HepG2 (cell line): Measurements from ENCODE around the gene POU2AF3. TPM values are rescaled to one million over a fixed set of nuclear protein-coding genes. Genes with fewer than 3 reads are reported as not detected.

ENCODE experiments used
- ATAC-seq: fragments of 200-7000 bp; cut with Tn5 transposase; 3 replicates; pipeline ENCODE4 v1.9.1; 2020; ENCODE audit warnings: mild to moderate bottlenecking, moderate library complexity
- BruUV-seq: library from RNA; stranded (reverse); fragments of 400-500 nt; replicated peaks from 2 replicates; lab custom pipeline; 2021; lab: Mats Ljungman, UMichigan
- CTCF ChIA-PET: fragments of 300-600 bp; formaldehyde crosslinking; extraction: SDS; loops from one replicate; lab custom pipeline; 2021; ENCODE audit warnings: low total read pairs, inconsistent platforms, low intra/inter-chr PET ratio; lab: Yijun Ruan, JAX
- POLR2A ChIA-PET: fragments of 350-600 bp; sonication (Branson Sonifier 250); formaldehyde crosslinking; loops from one replicate; lab custom pipeline; 2020; ENCODE audit warnings: antibody characterized with exemption, inconsistent platforms; lab: Yijun Ruan, JAX
- DNase-seq: peaks from one replicate; pipeline ENCODE4 v3.0.0-alpha.2; 2015; ENCODE audit warnings: low spot score
- FAIRE-seq: peaks from 3 replicates; lab custom pipeline; 2011; peaks lifted over from hg19 to GRCh38; lab: Jason Lieb, UNC
- H2AFZ ChIP-seq: one replicate; pipeline ENCODE4 v1.6.1; 2011; ENCODE audit warnings: low read length, inconsistent platforms
- H3K27ac ChIP-seq: fragments of 300-600 bp; 3 replicates; pipeline ENCODE4 v1.8.0; 2011; ENCODE audit warnings: mixed run types, mild to moderate bottlenecking, mixed read lengths, low read length, inconsistent platforms; ENCODE audit not compliant: insufficient read depth; ENCODE audit errors: extremely low read length
- H3K27me3 ChIP-seq, 2 experiments: fragments of 200-600 bp in 1 of 2; 2 replicates in 1 of 2; 3 replicates in 1 of 2; pipeline versions ENCODE4 v1.6.0 to v1.8.0; 2011; ENCODE audit warnings: low read length in 2 of 2, mild to moderate bottlenecking in 2 of 2, moderate library complexity in 2 of 2, inconsistent platforms in 1 of 2; ENCODE audit not compliant: insufficient read depth in 2 of 2, control insufficient read depth in 1 of 2
- H3K36me3 ChIP-seq, 2 experiments: fragments of 200-600 bp in 1 of 2; replicated peaks in 1 of 2; 2 replicates in 1 of 2; 3 replicates in 1 of 2; pipeline versions ENCODE4 v1.5.1 to v1.8.0; 2011; ENCODE audit warnings: low read length in 2 of 2, inconsistent platforms in 1 of 2; ENCODE audit not compliant: insufficient read depth in 2 of 2, control insufficient read depth in 1 of 2
- H3K4me1 ChIP-seq: 2 replicates; pipeline ENCODE4 v1.5.1; 2012; ENCODE audit warnings: low read length, inconsistent platforms; ENCODE audit not compliant: insufficient read depth
- H3K4me2 ChIP-seq: 2 replicates; pipeline ENCODE4 v1.6.0; 2011; ENCODE audit warnings: low read depth, low read length, inconsistent platforms
- H3K4me3 ChIP-seq, 3 experiments: fragments of 200-600 bp in 1 of 3; sonication (generic), shearing (Covaris generic) in 1 of 3; replicated peaks in 1 of 3; 2 replicates each; pipeline ENCODE4 v1.5.1; 2011 to 2016; ENCODE audit warnings: low read length in 3 of 3, inconsistent platforms in 2 of 3, low read depth in 2 of 3, mild to moderate bottlenecking in 2 of 3, control low read depth in 1 of 3, mixed read lengths in 1 of 3; ENCODE audit not compliant: insufficient read depth in 1 of 3
- H3K79me2 ChIP-seq: one replicate; pipeline ENCODE4 v1.6.1; 2011; ENCODE audit warnings: low read length, inconsistent platforms; ENCODE audit not compliant: insufficient read depth
- H3K9ac ChIP-seq: 2 replicates; pipeline ENCODE4 v1.6.0; 2011; ENCODE audit warnings: mild to moderate bottlenecking, low read depth, low read length, inconsistent platforms; ENCODE audit not compliant: insufficient read depth
- H3K9me3 ChIP-seq: 2 replicates; pipeline ENCODE4 v1.5.1; 2012; ENCODE audit warnings: mild to moderate bottlenecking, low read length
- H4K20me1 ChIP-seq: 2 replicates; pipeline ENCODE4 v1.6.0; 2011; ENCODE audit warnings: inconsistent platforms, mild to moderate bottlenecking, low read length, moderate library complexity; ENCODE audit not compliant: insufficient read depth
- ADNP ChIP-seq: sonication (generic); formaldehyde crosslinking; IDR thresholded peaks from 2 replicates; pipeline ENCODE4 v1.4.0; 2020; ENCODE audit warnings: missing genetic modification reagents
- HDAC1 ChIP-seq: sonication (generic); formaldehyde crosslinking; IDR thresholded peaks from 2 replicates; pipeline ENCODE4 v1.5.1; 2020; ENCODE audit warnings: mild to moderate bottlenecking, missing genetic modification reagents
- KDM6A ChIP-seq: IDR thresholded peaks from 2 replicates; pipeline ENCODE4 v1.6.1; 2016; ENCODE audit warnings: low read depth
- KMT2A ChIP-seq: sonication (generic); formaldehyde crosslinking; IDR thresholded peaks from 2 replicates; pipeline ENCODE4 v1.4.0; 2020; ENCODE audit warnings: missing genetic modification reagents
- MED13 ChIP-seq: sonication (generic); formaldehyde crosslinking; IDR thresholded peaks from 2 replicates; pipeline ENCODE4 v1.5.0; 2020; ENCODE audit warnings: missing genetic modification reagents
- MED8 ChIP-seq: sonication (generic); formaldehyde crosslinking; IDR thresholded peaks from 2 replicates; pipeline ENCODE4 v1.8.1; 2023; ENCODE audit warnings: mild to moderate bottlenecking, missing genetic modification reagents; ENCODE audit not compliant: insufficient replicate concordance
- PLSCR1 ChIP-seq: sonication (generic); formaldehyde crosslinking; IDR thresholded peaks from 2 replicates; pipeline ENCODE4 v1.5.0; 2020; ENCODE audit warnings: missing genetic modification reagents, mild to moderate bottlenecking, borderline replicate concordance
- RARA ChIP-seq: IDR thresholded peaks from 2 replicates; pipeline ENCODE4 v1.6.1; 2016; ENCODE audit warnings: missing genetic modification reagents, missing compliant biosample characterization
- ZNF207 ChIP-seq: fragments of 450-650 bp; IDR thresholded peaks from 2 replicates; pipeline ENCODE4 v1.6.1; 2016; ENCODE audit warnings: antibody characterized with exemption, borderline replicate concordance
- ZNF234 ChIP-seq: sonication (generic); formaldehyde crosslinking; conservative IDR thresholded peaks from 2 replicates; pipeline ENCODE4 v1.5.1; 2020; ENCODE audit warnings: mild to moderate bottlenecking, missing genetic modification reagents
- ZNF251 ChIP-seq: sonication (generic); formaldehyde crosslinking; IDR thresholded peaks from 2 replicates; pipeline ENCODE4 v1.9.0; 2021; ENCODE audit warnings: mild to moderate bottlenecking, missing genetic modification reagents
- ZNF3 ChIP-seq: IDR thresholded peaks from 2 replicates; pipeline ENCODE4 v1.7.0; 2017; ENCODE audit warnings: inconsistent platforms
- ZNF329 ChIP-seq: sonication (generic); formaldehyde crosslinking; IDR thresholded peaks from 2 replicates; pipeline ENCODE4 v1.9.0; 2021; ENCODE audit warnings: low read depth, mild to moderate bottlenecking, missing genetic modification reagents
- ZNF34 ChIP-seq: sonication (generic); formaldehyde crosslinking; IDR thresholded peaks from 2 replicates; pipeline ENCODE4 v1.4.0; 2020; ENCODE audit warnings: mild to moderate bottlenecking, missing genetic modification reagents, borderline replicate concordance
- ZNF343 ChIP-seq: sonication (generic); formaldehyde crosslinking; IDR thresholded peaks from 2 replicates; pipeline ENCODE4 v1.4.0; 2020; ENCODE audit warnings: mild to moderate bottlenecking, missing genetic modification reagents
- ZNF468 ChIP-seq: sonication (generic); formaldehyde crosslinking; IDR thresholded peaks from 2 replicates; pipeline ENCODE4 v1.8.0; 2022; ENCODE audit warnings: mild to moderate bottlenecking, moderate library complexity, missing genetic modification reagents
- ZNF547 ChIP-seq: sonication (generic); formaldehyde crosslinking; IDR thresholded peaks from 2 replicates; pipeline ENCODE4 v1.5.1; 2020; ENCODE audit warnings: mild to moderate bottlenecking, missing genetic modification reagents
- ZSCAN25 ChIP-seq: sonication (generic); formaldehyde crosslinking; IDR thresholded peaks from 2 replicates; pipeline ENCODE4 v1.8.0; 2022; ENCODE audit warnings: mild to moderate bottlenecking, missing genetic modification reagents
- WGBS: methylation state at CpG from one replicate; pipeline ENCODE4 v1.1.6; 2017; ENCODE audit warnings: low lambda C conversion rate; 5-methylcytosine and 5-hydroxymethylcytosine counted together
- in situ Hi-C: cut with HindIII; loops from 2 replicates; pipeline ENCODE4 v1.10.0; 2017; ENCODE audit warnings: low pct_unique_long_range_greater_than_20kb; ENCODE audit not compliant: extremely low pct_ligation_motif_present
- intact Hi-C: fragments of 100-400 bp; cut with micrococcal nuclease; formaldehyde crosslinking; loops from one replicate; pipeline ENCODE4 v1.10.0; 2022; ENCODE audit not compliant: unreplicated experiment
- polyA plus RNA-seq, 8 experiments: library from polyadenylated mRNA; depleted of rRNA in 3 of 8; stranded (reverse) in 7 of 8; unstranded in 1 of 8; fragments of >200 nt; fragmentation: Illumina TruSeq in 4 of 8; extraction: Trizol in 4 of 8; gene quantifications; 2 replicates each; pipeline versions ENCODE4 v1.2.1 to v1.2.3, GENCODE V29; 2011 to 2016; ENCODE audit warnings: low read depth in 4 of 8, missing spikeins in 1 of 8, mixed read lengths in 1 of 8; ENCODE audit not compliant: insufficient read depth in 1 of 8
- total RNA-seq, 5 experiments: library from RNA; depleted of rRNA; stranded (reverse); fragments of >200 nt; fragmentation: Illumina TruSeq; extraction: Trizol; gene quantifications; 2 replicates each; pipeline ENCODE4 v1.2.3, GENCODE V29; 2016; ENCODE audit warnings: low read depth in 1 of 5
- TF ChIP-seq, protein P1 (sequence below): sonication (generic); formaldehyde crosslinking; IDR thresholded peaks from 2 replicates; pipeline ENCODE4 v1.8.0; 2022; ENCODE audit warnings: mild to moderate bottlenecking, missing genetic modification reagents; ENCODE audit not compliant: insufficient replicate concordance

Gene POU2AF3
- total and polyA plus RNA-seq, 2 of the 13 experiments (the other 11 are each of a cell fraction or from before 2014, with no cell fraction given) = 7.8 to 71.2 TPM

GRCh38 chr11:111349191-111349695, 50.9 kb downstream of the POU2AF3 start:
- no TSS peak for BruUV-seq
- H3K4me3 ChIP-seq = no peak overlapping the region
- intact Hi-C loops = no loop called here
- no peaks in the 10 kb centered on the region for H3K27me3 ChIP-seq
- H3K9ac ChIP-seq = no peak overlapping the region
- FAIRE-seq (no peak), DNase-seq (no peak), ATAC-seq (no peak)
- no peak overlapping the region for H3K27ac ChIP-seq
- 48% methylated on average over 2 of the region's 2 CpGs for WGBS
- no peaks in the 10 kb centered on the region for H3K36me3 ChIP-seq
- peaks cover 49% of the 10 kb centered on the region for H3K4me1 ChIP-seq
- no peak overlapping the region for H2AFZ ChIP-seq
- no peaks in the 10 kb centered on the region for H3K79me2 ChIP-seq
- in situ Hi-C loops = no loop called here
- H4K20me1 ChIP-seq = no peaks in the 10 kb centered on the region
- H3K4me2 ChIP-seq = no peak overlapping the region
- TF ChIP-seq ZNF329 = no peak
- ChIA-PET POLR2A (interaction anchor here (0.8 kb wide), 1 partner anchor 14 kb away, joined by 3 read pairs; no protein-coding TSS in a partner anchor), CTCF (no interaction called here)
- no peaks in the 10 kb centered on the region for H3K9me3 ChIP-seq

DNA sequence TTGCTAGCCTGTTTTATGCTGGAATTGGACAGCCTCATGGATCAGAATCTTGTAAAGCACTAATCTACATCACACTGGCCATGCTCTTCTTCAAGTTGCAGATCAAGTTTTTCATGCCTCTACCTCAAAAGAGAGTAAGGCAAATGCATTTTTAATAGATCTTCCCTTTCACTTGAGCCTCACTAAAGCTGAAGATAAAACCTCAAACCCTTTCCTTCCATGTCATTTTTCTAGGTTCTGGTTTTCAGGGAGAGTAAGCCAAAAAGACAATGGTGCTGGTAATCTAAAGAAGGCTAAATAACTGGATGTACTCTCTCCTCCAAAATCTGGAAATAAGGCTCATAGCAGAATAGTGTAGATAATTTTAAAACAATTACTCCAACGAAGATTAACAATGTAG, 52.5 kb downstream of the POU2AF3 start:
- no TSS peak for BruUV-seq
- POLR2A ChIA-PET = interaction anchor here (1.1 to 3.0 kb wide), 2 partner anchors 9 to 14 kb away, joined by 3 to 15 read pairs; no protein-coding TSS in a partner anchor
- no peak for TF ChIP-seq ADNP (CRISPR knock-in tag)
- TF ChIP-seq ZNF343 (CRISPR knock-in tag) = no peak
- no peak for TF ChIP-seq RARA (CRISPR knock-in tag)
- TF ChIP-seq ZNF34 (CRISPR knock-in tag) = no peak
- no peak for TF ChIP-seq ZNF234 (CRISPR knock-in tag)
- no peak for TF ChIP-seq ZNF547
- TF ChIP-seq KDM6A (CRISPR knock-in tag) = no peak
- no peak for TF ChIP-seq HDAC1 (CRISPR knock-in tag)
- TF ChIP-seq MED13 (CRISPR knock-in tag) = no peak
- TF ChIP-seq PLSCR1 = no peak
- no peak for TF ChIP-seq KMT2A (CRISPR knock-in tag)
- TF ChIP-seq ZNF207 = no peak
- TF ChIP-seq, protein P1, sequence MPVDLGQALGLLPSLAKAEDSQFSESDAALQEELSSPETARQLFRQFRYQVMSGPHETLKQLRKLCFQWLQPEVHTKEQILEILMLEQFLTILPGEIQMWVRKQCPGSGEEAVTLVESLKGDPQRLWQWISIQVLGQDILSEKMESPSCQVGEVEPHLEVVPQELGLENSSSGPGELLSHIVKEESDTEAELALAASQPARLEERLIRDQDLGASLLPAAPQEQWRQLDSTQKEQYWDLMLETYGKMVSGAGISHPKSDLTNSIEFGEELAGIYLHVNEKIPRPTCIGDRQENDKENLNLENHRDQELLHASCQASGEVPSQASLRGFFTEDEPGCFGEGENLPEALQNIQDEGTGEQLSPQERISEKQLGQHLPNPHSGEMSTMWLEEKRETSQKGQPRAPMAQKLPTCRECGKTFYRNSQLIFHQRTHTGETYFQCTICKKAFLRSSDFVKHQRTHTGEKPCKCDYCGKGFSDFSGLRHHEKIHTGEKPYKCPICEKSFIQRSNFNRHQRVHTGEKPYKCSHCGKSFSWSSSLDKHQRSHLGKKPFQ (CRISPR knock-in tag) = no peak
- no peak for TF ChIP-seq ZSCAN25 (CRISPR knock-in tag)
- no peak for TF ChIP-seq ZNF468 (CRISPR knock-in tag)
- TF ChIP-seq ZNF3 = no peak
- TF ChIP-seq MED8 = no peak
- no peak for TF ChIP-seq ZNF251 (CRISPR knock-in tag)

More for the DNA sequence above, 52.5 kb downstream of the POU2AF3 start:
- in situ Hi-C loops = no loop called here
- no peak for DNase-seq
- H3K4me1 ChIP-seq = peaks cover 54% of the 10 kb centered on the region
- no peak overlapping the region for H3K4me2 ChIP-seq
- no peaks in the 10 kb centered on the region for H3K36me3 ChIP-seq
- H3K27ac ChIP-seq = no peak overlapping the region
- CTCF ChIA-PET = no interaction called here
- FAIRE-seq = no peak
- no peaks in the 10 kb centered on the region for H3K27me3 ChIP-seq
- no peaks in the 10 kb centered on the region for H4K20me1 ChIP-seq
- H2AFZ ChIP-seq = no peak overlapping the region
- no peak overlapping the region for H3K4me3 ChIP-seq
- 81% methylated on average over 1 of the region's 1 CpG for WGBS
- no peaks in the 10 kb centered on the region for H3K9me3 ChIP-seq
- ATAC-seq = no peak
- intact Hi-C loops = loop anchor here (1.0 kb wide), 1 partner anchor 9 kb away; no protein-coding TSS in a partner anchor
- no peak overlapping the region for H3K9ac ChIP-seq
- no peaks in the 10 kb centered on the region for H3K79me2 ChIP-seq
